ENCODE measurements around the gene ERCC6. TPM values are rescaled to one million over a fixed set of nuclear protein-coding genes. Genes with fewer than 3 reads are reported as not detected.

ERCC6 gene
- total RNA-seq, 3 donors from 2014 or later (not counting 1 experiment from before 2014, with no cell fraction given): 36.4 to 54.6 (median 52.6) TPM

- Mint-ChIP-seq H3K27ac (no peak overlapping the region), H3K36me3 (no peaks in the 10 kb centered on the region), H3K4me3 (no peak overlapping the region), H3K27me3 (ENCODE audit: low read depth in 2 of 2) (peaks cover 22% of the 10 kb centered on the region in 2 donors), H3K4me1 (no peaks in the 10 kb centered on the region), H3K9me3 (no peaks in the 10 kb centered on the region)
- DNase-seq (no peak), ATAC-seq (no peak)
- Histone ChIP-seq H3K27me3 (ENCODE audit: control insufficient read depth, insufficient read depth, low read length) (peaks cover 2% of the 10 kb centered on the region), H3K36me3 (ENCODE audit: control insufficient read depth, insufficient read depth, low read length) (no peaks in the 10 kb centered on the region), H3K27ac (ENCODE audit: low read length) (no peak overlapping the region), H3K4me1 (ENCODE audit: control insufficient read depth, insufficient read depth, low read length) (no peaks in the 10 kb centered on the region), H3K9me3 (ENCODE audit: control insufficient read depth, insufficient read depth, low read length) (no peaks in the 10 kb centered on the region), H3K4me3 (ENCODE audit: low read length) (no peak overlapping the region)
- intact Hi-C loops (cut with micrococcal nuclease): no loop called here
- WGBS (ENCODE audit: insufficient coverage): 52% methylated on average over 2 of the region's 2 CpGs
- no peak for TF ChIP-seq CTCF (IDR thresholded peaks at IDR 0.05)
These were observed 40.7 kb upstream of the ERCC6 start for GRCh38 chr10:49579621-49580020.

DNA sequence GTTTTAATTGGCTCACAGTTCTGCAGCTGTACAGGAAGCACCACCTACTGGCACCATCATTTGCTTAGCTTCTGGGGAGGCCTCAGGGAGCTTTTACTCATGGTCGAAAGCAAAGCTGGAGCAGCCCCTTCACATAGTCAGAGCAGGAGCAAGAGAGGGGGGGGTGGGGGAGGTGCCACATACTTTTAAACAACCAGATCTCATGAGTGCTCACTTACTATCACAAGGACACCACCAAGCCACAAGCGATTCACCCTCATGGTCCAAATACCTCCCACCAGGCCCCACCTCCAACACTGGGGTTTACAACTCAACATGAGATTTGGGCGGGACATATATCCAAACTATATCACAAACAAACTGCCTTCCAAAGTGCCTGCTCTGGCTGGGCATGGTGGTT is 39.5 kb upstream of the ERCC6 start:
- H3K4me1 Mint-ChIP-seq: no peaks in the 10 kb centered on the region
- H3K9me3 Mint-ChIP-seq: no peaks in the 10 kb centered on the region
- DNase-seq (no peak), ATAC-seq (no peak)
- no peak for TF ChIP-seq CTCF (IDR thresholded peaks at IDR 0.05)
- Histone ChIP-seq H3K27ac (ENCODE audit: low read length) (no peak overlapping the region), H3K4me3 (ENCODE audit: low read length) (no peak overlapping the region), H3K27me3 (ENCODE audit: control insufficient read depth, insufficient read depth, low read length) (peaks cover 2% of the 10 kb centered on the region), H3K36me3 (ENCODE audit: control insufficient read depth, insufficient read depth, low read length) (no peaks in the 10 kb centered on the region), H3K9me3 (ENCODE audit: control insufficient read depth, insufficient read depth, low read length) (no peaks in the 10 kb centered on the region), H3K4me1 (ENCODE audit: control insufficient read depth, insufficient read depth, low read length) (no peaks in the 10 kb centered on the region)
- intact Hi-C loops (cut with micrococcal nuclease): no loop called here
- H3K4me3 Mint-ChIP-seq: no peak overlapping the region
- H3K27me3 Mint-ChIP-seq (ENCODE audit: low read depth in 2 of 2): peaks cover 11 to 19% of the 10 kb centered on the region in 2 donors
- H3K36me3 Mint-ChIP-seq: no peaks in the 10 kb centered on the region
- WGBS (ENCODE audit: insufficient coverage): 95% methylated on average over 2 of the region's 3 CpGs
- no peak overlapping the region for H3K27ac Mint-ChIP-seq

GRCh38 chr10:49577182-49577925 is 38.4 kb upstream of the ERCC6 start:
- no peak for TF ChIP-seq CTCF (IDR thresholded peaks at IDR 0.05)
- Histone ChIP-seq H3K4me1 (ENCODE audit: control insufficient read depth, insufficient read depth, low read length) (peaks cover 5% of the 10 kb centered on the region), H3K27ac (ENCODE audit: low read length) (no peak overlapping the region), H3K27me3 (ENCODE audit: control insufficient read depth, insufficient read depth, low read length) (peaks cover 2% of the 10 kb centered on the region), H3K36me3 (ENCODE audit: control insufficient read depth, insufficient read depth, low read length) (no peaks in the 10 kb centered on the region), H3K9me3 (ENCODE audit: control insufficient read depth, insufficient read depth, low read length) (no peaks in the 10 kb centered on the region), H3K4me3 (ENCODE audit: low read length) (no peak overlapping the region)
- no peaks in the 10 kb centered on the region for H3K4me1 Mint-ChIP-seq
- intact Hi-C loops (cut with micrococcal nuclease): no loop called here
- ATAC-seq: no peak
- no peak overlapping the region for H3K27ac Mint-ChIP-seq
- no peak for DNase-seq
- no peaks in the 10 kb centered on the region for H3K9me3 Mint-ChIP-seq
- H3K36me3 Mint-ChIP-seq: no peaks in the 10 kb centered on the region
- H3K4me3 Mint-ChIP-seq: no peak overlapping the region
- peaks cover under 1 to 14% of the 10 kb centered on the region in 2 donors for H3K27me3 Mint-ChIP-seq (ENCODE audit: low read depth in 2 of 2)
- WGBS (ENCODE audit: insufficient coverage): 77% methylated on average over 1 of the region's 2 CpGs

Measured in natural killer cell (primary cell).